ENCODE measurements around the gene MRPS12.
"Not testable (repeated sequence)": the region's sequence is repeated elsewhere in the genome, so short reads cannot be mapped to it uniquely, and the experiment has no call there.

Gene MRPS12

DNA sequence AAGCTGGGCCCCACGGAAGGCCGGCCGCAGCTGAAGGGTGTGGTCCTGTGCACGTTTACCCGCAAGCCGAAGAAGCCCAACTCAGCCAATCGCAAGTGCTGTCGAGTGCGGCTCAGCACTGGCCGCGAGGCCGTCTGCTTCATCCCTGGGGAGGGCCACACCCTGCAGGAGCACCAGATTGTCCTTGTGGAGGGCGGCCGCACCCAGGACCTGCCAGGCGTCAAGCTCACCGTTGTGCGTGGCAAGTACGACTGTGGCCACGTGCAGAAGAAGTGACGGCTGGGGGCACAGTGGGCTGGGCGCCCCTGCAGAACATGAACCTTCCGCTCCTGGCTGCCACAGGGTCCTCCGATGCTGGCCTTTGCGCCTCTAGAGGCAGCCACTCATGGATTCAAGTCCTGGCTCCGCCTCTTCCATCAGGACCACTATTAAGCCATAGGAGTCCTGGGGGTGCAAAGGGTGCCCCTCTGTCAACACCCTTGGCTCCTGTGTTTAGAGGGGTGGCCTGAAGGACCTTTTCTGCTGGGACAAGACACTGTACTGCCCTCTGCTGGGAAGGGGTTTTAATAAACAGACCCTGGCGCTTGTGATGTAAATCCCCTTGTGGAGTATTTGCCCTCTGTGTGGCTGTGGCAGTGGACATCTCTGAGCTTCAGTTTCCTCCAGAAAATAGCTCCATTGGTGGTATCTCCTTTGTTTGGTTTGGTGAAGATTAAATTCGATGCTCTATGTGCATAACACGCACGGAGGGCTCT, 1.9 kb downstream of the MRPS12 start:
- no peak for DNase-seq (ENCODE audit: extremely low read depth in 1 of 2, low read depth in 1 of 2)

DNA sequence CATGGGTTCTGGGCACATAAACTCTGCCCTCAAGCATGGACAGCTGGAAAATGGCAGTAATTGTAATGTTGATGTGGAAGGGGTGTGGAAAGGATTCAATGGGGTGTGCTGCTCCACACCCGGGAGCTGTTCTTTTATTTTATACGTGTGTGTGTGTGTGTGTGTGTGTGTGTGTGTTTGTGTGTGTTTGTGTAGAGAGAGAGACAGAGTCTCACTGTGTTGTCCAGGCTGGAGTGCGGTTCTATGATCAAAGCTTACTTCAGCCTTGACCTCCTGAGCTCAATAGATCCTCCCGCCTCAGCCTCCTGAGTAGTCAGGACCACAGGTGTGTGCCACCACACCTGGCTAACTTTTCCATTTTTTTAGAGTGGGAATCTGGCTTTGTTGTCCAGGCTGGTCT, 2.8 kb downstream of the MRPS12 start:
- DNase-seq (ENCODE audit: extremely low read depth in 1 of 2, low read depth in 1 of 2), result no peak

DNA sequence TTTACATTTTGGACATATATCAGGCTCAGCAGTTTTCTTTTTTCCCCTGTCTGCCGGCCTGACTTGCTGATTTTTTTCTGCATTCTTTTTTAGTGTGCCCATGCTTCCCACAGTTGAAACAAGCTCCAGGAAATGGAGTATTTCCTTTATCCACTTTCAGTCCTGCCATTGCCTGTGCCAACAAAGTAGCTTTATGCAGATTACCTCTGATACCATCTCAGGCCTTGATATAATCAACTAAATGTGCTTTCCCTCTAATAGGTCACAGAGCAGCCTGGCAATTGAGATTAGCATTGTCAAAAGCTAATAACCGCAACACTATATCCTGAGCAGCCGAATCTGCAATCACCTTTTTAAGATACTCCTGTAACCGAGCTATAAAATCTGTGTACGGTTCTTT, 9.2 kb downstream of the MRPS12 start:
- no peak for DNase-seq (ENCODE audit: extremely low read depth in 1 of 2, low read depth in 1 of 2)

DNA sequence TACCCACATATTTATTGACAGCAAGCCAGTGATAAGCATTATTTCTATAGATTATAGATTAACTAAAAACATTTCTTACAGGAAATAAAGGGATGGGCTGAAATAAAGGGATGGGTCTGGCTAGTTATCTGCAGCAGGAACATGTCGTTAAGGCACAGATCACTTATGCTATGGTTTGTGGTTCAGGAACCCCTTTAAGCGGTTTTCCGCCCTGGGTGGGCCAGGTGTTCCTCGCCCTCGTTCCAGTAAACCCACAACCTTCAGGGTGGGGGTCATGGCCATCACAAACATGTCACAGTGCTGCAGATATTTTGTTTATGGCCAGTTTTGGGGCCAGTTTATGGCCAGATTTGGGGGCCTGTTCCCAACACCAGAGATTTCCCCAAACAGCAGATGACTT, 10.7 kb downstream of the MRPS12 start:
- not testable (repeated sequence) for DNase-seq (ENCODE audit: extremely low read depth in 1 of 2, low read depth in 1 of 2)

DNA sequence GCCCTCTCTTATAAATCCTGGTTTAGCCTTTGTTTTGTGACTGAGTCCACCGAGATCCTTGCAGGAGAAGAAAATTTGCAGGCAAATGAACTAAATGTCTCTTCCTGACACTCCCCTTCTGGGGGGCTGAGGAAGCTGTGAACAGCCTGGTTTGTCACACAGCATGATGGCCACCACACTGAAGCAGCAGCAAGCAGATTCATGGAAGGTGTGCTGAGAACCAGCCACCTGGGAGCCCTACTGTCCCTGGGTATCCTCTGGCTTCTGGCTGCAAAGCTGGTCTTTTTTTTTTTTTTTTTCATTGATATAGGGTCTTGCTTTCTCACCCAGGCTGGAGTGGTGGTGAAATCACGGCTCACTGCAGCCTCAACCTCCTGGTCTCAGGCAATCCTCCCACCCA, 11.2 kb downstream of the MRPS12 start:
- no peak for DNase-seq (ENCODE audit: extremely low read depth in 1 of 2, low read depth in 1 of 2)

DNA sequence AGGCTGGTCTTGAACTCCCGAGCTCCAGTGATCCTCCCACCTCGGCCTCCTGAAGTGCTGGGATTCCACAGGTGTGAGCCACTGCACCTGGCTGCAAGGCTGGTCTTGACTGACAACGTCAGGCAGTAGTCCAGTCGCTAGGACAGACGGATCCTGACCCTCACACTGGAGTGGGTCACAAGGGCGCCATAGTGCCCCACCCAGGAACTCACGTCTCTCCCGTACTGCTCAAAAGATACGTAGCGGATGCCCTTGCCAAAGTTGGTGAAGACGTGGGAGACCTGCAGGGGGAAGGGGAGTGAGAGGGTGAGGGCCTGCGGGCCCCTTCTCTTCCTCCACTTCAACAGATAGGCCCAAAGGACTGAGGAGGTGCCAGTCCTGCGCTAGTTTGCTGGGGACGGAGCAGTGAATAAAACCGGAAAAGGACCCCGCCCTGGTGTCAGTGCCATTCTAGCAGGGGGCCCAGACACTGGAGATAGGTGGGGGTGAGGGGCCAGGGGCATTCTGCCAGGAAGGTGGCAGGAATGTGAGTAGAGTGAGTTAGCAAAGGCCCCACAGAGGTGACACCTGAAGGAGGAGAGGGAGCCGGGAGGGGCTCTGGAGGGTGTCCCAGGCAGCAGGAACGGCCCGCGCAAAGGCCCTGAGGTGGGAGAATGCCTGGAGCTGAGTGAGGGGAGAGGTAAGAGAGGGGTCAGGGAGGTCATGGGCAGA, 11.9 kb downstream of the MRPS12 start:
- DNase-seq (ENCODE audit: extremely low read depth in 1 of 2, low read depth in 1 of 2), result no peak

DNA sequence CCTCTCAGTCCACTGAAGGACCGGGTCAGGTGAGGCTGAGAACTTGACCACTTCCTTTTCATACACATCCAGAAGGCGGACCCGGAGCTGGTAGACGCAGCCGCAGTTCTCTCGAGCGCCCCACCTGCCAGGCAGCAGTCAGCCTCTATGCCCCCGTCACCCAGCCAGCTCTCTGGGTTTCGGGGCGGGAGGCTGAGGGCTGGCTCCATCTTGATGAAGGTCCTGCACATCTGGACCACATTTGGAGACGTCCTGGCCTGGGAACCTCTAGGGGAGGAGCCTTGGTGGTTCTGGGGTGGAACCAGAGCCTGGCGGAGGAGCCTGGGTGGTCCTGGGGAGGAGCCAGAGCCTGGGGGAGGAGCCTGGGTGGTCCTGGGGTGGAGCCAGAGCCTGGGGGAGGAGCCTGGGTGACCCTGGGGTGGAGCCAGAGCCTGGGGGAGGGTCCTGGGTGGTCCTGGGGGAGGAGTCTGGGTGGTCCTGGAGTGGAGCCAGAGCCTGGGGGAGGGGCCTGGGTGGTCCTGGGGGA, 14.3 kb downstream of the MRPS12 start:
- no peak for DNase-seq (ENCODE audit: extremely low read depth in 1 of 2, low read depth in 1 of 2)

DNA sequence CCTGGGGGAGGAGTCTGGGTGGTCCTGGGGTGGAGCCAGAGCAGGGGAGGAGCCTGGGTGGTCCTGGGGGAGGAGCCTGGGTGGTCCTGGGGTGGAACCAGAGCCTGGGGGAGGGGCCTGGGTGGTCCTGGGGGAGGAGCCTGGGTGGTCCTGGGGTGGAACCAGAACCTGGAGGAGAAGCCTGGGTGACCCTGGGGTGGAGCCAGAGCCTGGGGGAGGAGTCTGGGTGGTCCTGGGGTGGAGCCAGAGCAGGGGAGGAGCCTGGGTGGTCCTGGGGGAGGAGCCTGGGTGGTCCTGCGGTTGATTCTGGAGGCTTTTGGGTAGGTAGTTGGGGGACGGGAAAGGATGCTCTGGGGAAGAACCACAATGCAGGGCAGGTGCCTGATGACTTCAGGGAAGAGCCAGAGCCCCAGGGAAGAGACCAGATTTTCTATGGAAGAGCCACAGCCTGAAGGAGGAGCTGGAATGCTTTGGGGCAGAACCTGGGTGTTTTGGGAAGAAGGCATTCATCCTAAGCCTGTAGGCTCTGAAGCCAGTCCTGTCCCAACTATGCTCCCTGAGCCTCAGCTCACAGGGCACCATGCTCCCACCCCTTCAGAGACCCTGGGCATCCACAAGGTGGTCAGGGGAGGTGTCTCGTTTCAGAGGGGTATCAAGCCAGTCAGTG, 15.0 kb downstream of the MRPS12 start:
- DNase-seq (ENCODE audit: extremely low read depth in 1 of 2, low read depth in 1 of 2), result no peak

DNA sequence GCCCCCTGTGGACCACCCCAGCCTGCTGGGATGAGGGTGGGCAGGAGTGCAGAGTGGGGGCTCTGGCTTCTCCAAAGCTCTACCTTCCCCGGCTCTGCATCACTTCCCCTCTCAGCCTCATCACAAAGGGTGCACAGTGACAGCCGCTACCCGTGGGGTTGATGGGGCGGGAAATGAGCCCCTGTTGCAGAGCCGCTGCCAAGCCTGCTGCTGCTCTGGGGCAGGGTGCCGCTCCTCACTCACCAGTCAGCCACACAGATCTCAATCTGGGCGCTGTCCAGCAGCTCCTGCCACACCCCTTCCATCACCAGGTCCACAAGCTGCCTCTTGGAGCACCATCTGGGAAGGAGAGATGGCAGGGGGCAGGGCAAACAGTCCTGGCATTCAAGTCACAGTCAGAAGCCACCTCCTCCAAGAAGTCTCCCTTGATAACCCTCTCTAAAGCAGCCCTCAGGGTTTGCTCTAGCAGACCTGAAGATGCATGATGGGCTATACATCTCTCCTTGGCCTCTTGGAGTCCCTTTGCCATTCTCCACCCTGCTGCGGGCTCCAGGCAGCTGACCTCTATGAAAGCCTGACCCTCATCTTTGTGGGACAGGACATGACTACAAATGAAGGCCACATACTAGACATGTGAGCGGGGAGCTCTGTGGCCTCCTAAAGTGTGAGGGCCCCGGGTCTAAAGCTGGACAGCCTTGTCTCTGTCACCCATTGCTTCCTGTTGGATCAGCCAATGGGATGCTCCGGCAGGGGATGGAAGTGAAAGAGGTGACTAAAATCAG, 15.7 kb downstream of the MRPS12 start:
- no peak for DNase-seq (ENCODE audit: extremely low read depth in 1 of 2, low read depth in 1 of 2)

DNA sequence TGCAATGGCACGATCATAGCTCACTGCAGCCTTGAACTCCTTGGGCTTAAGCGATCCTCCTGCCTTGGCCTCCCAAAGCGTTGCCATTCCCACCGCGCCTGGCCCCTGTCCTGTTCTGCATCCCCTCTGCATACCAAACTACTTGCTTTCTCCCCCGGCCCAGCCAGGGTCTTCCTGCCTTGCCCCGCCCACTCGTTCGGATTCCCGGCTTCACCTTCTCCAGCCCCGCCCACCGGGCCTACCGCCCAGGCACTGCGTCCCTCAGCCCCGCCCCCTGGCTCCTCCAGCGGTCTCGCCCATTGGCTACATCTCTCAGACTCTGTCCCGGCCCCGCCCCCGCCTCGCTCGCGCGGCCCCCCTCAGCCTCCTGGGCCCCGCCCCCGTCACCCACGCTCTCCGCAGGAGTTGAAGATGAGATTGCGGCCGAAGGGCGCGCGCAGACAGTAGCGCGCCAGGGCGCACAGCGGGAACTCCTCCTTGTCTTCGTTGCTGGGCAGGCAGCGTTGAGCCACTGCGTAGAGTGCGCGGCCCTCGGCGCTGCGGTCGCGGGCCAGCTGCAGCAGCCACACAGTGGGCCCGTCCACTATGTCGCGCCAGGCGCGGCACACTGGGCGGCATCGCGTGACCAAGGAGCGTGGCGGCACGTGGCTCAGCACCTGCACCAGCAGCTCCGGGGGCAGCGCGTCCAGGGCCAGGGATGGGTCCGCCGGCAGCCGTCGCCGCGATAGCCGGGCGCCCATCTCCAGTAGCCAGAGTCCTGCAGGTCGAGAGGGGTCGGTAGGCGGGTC, 19.0 kb downstream of the MRPS12 start:
- peak; percentile 68 to 92 for DNase-seq (ENCODE audit: extremely low read depth in 1 of 2, low read depth in 1 of 2)

DNA sequence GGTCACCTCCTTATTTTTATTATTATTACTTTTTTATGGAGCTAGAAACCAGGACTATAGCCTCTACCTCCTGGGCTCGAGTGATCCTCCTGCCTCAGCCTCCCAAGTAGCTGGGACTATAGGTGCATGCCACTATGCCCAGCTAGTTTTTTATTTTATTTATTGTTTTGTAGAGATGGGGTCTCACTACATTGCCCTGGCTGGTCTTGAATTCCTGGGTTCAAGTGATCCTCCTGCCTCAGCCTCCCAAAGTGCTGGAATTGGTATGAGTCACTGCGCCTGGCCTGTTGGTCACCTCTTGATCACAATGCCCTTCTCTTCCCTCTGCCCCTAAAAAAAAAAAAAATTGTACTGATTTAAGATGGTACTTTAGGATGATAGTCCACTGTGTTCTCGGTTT, 20.4 kb downstream of the MRPS12 start:
- DNase-seq (ENCODE audit: extremely low read depth in 1 of 2, low read depth in 1 of 2), result no peak

DNA sequence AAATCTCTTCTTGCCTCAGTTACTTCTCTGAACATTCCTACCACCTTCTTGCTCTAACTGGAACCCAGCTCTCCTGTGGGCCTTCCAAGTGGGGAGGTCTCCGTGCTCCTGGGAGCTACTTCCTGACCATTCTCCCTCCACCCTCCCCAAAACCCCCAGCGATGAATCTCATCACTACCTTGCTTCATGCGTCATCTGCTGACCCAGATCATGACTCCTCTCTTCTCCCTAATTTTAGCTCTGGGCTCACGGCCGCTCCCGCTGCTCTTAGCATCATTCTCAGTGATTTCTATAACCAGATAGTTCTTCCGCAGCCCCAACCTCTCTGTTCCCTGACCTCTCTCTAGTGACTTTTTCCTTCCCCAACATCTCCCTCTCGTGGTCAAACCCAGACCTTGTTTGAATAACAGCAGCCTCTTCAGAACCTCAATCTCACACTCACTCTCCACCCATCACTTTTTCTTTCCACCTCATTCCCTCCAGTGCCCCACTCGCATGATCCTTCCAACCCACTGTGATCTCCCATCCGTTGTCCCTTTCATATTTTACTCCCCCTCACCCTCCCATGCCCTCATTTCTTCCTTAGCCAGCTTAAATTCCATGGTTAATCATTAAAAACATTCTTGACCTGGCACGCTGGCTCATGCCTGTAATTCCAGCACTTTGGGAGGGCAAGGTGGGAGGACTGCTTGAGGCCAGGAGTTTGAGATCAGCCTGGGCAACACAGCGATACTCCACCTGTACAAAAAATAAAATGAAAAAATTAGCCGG, 21.8 kb downstream of the MRPS12 start:
- no peak for DNase-seq (ENCODE audit: extremely low read depth in 1 of 2, low read depth in 1 of 2)

DNA sequence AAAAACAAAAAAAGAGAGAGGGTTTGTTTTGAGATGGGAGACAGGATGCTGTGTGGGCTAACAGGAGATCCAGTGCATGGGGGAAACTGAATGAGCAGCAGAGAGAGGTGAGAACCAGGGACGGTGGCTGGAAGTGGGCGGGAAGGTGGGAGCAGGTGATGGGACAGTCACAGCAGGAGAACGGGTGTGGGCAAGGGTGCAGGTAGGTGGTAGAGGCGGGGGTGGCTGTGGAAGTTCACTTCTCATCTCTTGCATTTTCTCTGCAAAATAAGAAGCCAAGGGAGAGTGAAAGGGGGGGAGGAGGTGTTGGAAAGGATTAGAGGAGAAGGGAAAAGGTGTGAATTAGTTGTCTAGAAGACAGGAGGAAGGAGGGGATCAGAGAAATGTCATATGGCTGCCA, 22.9 kb downstream of the MRPS12 start:
- no peak for DNase-seq (ENCODE audit: extremely low read depth in 1 of 2, low read depth in 1 of 2)

DNA sequence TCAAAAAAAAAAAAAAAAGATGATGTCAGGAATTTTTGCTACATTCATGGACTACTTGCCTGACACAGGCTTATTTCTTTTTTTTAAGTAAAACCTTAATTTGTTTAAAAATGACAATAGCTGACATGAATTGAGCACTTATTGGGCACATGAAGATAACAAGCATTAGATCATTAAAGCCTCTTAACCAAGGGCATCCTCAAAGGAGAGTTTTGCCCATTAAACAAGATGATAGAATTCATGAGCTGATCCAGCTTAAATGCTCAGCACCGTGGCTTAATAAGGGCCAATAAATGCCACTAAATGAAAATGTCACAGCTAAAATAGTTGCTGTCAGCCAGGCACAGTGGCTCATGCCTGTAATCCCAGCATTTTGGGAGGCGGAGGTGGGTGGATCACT, 25.5 kb downstream of the MRPS12 start:
- no peak for DNase-seq (ENCODE audit: extremely low read depth in 1 of 2, low read depth in 1 of 2)

DNA sequence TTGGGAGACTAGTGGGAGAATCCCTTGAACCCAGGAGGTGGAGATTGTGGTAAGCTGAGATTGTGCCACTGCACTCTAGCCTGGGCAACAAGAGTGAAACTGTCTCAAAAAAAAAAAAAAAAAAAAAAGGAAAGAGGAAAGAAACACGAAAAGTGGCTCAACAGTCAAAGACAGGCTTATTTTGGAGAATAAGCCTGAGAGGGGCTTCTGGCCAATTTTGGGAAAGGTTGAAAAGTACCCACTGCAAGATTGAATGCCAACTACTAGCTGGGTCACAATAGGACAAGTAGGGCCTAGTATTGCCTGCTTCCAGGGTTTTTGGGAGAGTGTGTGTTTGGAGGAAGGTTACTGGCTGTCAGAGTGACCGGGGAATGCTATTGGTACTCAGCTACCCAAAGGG, 27.6 kb downstream of the MRPS12 start:
- no peak for DNase-seq (ENCODE audit: extremely low read depth in 1 of 2, low read depth in 1 of 2)

DNA sequence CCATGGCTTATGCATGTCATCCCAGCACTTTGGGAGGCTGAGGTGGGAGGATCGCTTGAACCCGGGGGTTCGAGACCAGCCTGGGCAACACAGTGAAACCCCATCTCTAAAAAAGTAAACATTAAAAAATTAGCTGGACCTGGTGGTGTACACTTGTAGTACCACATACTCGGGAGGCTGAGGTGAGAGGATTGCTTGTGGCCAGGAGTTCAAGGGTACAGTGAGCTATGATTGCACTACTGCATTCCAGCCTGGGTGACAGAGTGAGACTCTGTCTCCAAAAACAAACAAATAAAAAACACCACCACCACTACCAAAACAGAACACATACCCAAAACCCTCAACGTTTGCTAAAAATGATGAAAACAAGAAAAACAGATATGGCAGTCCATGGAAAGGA, 28.9 kb downstream of the MRPS12 start:
- no peak for DNase-seq (ENCODE audit: extremely low read depth in 1 of 2, low read depth in 1 of 2)

DNA sequence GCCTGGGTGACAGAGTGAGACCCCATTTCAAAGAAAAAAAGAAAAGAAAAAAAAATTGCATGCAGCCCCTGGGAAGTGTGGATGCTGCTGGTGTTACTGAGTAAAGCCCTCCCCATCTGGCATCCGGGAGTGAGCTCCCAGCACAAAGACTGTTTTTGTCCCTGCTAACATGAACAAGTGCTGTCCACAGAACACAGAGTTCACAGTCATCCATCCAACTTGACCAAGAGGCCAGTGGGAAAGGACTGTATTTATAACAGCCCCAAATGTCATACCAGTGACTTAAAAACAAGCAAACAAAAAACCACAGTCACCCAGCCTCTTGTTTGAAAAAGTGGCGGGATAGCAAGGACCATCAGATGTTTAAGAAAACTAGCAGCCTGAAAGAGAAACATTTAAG, 34.0 kb downstream of the MRPS12 start:
- no peak for DNase-seq (ENCODE audit: extremely low read depth in 1 of 2, low read depth in 1 of 2)

DNA sequence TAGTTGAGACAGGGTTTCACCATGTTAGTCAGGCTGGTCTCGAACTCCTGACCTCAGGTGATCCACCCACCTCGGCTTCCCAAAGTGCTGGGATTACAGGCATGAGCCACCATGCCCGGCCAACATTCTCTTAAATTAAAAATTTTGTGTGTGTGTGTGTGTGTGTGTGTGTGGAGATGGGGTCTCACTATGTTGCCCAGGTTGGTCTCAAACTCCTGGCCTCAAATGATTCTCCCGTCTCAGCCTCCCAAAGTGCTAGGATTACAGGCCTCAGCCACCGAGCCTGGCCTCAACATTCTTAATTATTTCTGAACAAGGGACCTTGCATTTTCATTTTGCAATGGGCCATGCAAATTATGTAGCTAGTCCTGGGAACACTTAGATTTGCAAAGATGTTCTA, 35.4 kb downstream of the MRPS12 start:
- not testable (repeated sequence) for DNase-seq (ENCODE audit: extremely low read depth in 1 of 2, low read depth in 1 of 2)

DNA sequence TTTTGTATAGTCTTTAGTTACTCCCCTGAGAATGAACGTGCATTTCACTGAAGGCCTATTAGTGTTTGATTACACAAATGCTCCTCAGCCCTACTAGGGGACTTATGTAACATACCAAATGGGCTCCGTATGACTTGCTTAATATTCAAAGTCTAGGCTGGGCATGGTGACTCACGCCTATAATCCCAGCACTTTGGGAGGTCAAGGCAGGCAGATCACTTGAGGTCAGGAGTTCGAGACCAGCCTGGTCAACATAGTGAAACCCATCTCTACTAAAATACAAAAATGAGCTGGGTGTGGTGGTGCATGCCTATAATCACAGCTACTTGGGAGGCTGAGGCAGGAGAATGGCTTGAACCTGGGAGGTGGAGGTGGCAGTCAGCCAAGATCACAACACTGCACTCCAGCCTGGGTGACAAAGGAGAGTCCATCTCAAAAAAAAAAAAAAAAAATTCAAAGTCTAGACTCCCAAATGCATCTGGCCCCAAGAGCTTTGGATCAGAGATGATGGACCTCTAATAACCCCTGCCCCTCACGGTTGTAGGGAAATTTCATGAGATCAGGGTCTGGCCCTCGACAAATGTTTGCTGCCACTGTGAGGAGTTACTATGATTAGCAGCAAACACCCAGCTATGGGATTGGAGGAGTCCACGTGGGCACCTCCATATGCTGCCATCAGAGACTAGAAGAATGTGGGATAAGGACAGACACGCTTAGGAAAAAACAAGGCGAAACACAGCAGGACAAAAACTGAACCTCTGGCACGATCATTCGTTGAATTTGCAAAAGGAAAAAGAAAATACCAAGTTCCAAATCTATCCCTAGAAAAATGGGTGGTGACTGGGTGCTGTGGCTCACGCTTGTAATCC, 40.2 kb downstream of the MRPS12 start:
- no peak for DNase-seq (ENCODE audit: extremely low read depth in 1 of 2, low read depth in 1 of 2)

Measured in stimulated activated CD8-positive, alpha-beta memory T cell treated with anti-CD3 and anti-CD28 coated beads, Interleukin-7, amount 100 ng/mL, for 48 hours (primary cell).